Heart left ventricle (tissue), 16 donors: ENCODE measurements around the gene ARHGAP1. TPM values are rescaled to one million over a fixed set of nuclear protein-coding genes. Genes with fewer than 3 reads are reported as not detected.

ENCODE experiments used
- ATAC-seq, 4 donors: fragments of 200-7000 bp; cut with Tn5 transposase; one replicate each; pipeline ENCODE4 v1.9.1; 2020 to 2022; ENCODE audit warnings: moderate library complexity in 4 of 4, mild to moderate bottlenecking in 3 of 4, moderate number of reproducible peaks in 1 of 4
- DNase-seq, 5 donors: peaks; one replicate each; pipeline ENCODE4 v3.0.0-alpha.2; 2020
- H3K27ac ChIP-seq, 12 donors: fragments of 200-600 bp; sonication (generic) in 4 of 12; one replicate each; pipeline versions ENCODE4 v1.5.0 to v1.8.0; 2016 to 2022; ENCODE audit warnings: mild to moderate bottlenecking in 2 of 12
- H3K27me3 ChIP-seq, 9 donors: fragments of 200-600 bp; sonication (generic) in 2 of 9; one replicate each; pipeline versions ENCODE4 v1.5.1 to v1.8.0; 2016 to 2022; ENCODE audit warnings: mild to moderate bottlenecking in 3 of 9
- H3K36me3 ChIP-seq, 9 donors: fragments of 200-600 bp; sonication (generic) in 2 of 9; one replicate each; pipeline versions ENCODE4 v1.5.0 to v1.8.0; 2018 to 2022; ENCODE audit warnings: mild to moderate bottlenecking in 2 of 9
- H3K4me1 ChIP-seq, 12 donors: fragments of 200-600 bp; sonication (generic) in 4 of 12; one replicate each; pipeline versions ENCODE4 v1.5.0 to v1.8.0; 2016 to 2022; ENCODE audit warnings: mild to moderate bottlenecking in 3 of 12
- H3K4me3 ChIP-seq, 12 donors: fragments of 200-600 bp; sonication (generic) in 4 of 12; one replicate each; pipeline versions ENCODE4 v1.5.0 to v1.8.0; 2017 to 2022; ENCODE audit warnings: mild to moderate bottlenecking in 9 of 12, moderate library complexity in 4 of 12
- H3K9me3 ChIP-seq, 12 donors: fragments of 200-600 bp; sonication (generic) in 4 of 12; one replicate each; pipeline versions ENCODE4 v1.5.0 to v1.8.0; 2016 to 2022; ENCODE audit warnings: mild to moderate bottlenecking in 1 of 12
- POLR2A ChIP-seq, 2 donors: fragments of 450-650 bp; IDR thresholded peaks; one replicate each; pipeline ENCODE4 v1.6.1; 2017; ENCODE audit warnings: antibody characterized with exemption in 2 of 2, mild to moderate bottlenecking in 2 of 2, moderate library complexity in 2 of 2
- WGBS, 4 donors: extraction: QIAGEN DNeasy Blood & Tissue Kit in 2 of 4; methylation state at CpG; one replicate each; pipeline versions ENCODE4 v1.1.5 to v1.1.7; 2013 to 2018; 5-methylcytosine and 5-hydroxymethylcytosine counted together
- intact Hi-C, 10 donors: fragments of 100-400 bp; cut with DNase I; formaldehyde crosslinking; loops; one replicate each; pipeline versions ENCODE4 v1.11.1 to v1.14.2; 2022
- polyA plus RNA-seq, 2 donors: library from polyadenylated mRNA; stranded (reverse); fragments of 200-250 nt; gene quantifications; one replicate each; pipeline ENCODE4 v1.2.3, GENCODE V29; 2013
- total RNA-seq, 9 donors: library from RNA; depleted of rRNA in 2 of 9; stranded (reverse); fragments of >200 nt in 2 of 9; fragmentation: NEBNext Ultra II Directional in 3 of 9; extraction: Animal tissue kit (Norgen Biotek cat#: 25700) in 3 of 9; gene quantifications; one replicate each; pipeline versions ENCODE4 v1.1.0 to v1.2.4, GENCODE V29; 2016 to 2023
- TF ChIP-seq, protein P1 (sequence below), 12 donors: fragments of 200-600 bp; sonication (generic) in 4 of 12; IDR thresholded peaks; one replicate each; pipeline versions ENCODE4 v1.5.0 to v1.8.0; 2018 to 2022; ENCODE audit warnings: antibody characterized with exemption in 12 of 12, mild to moderate bottlenecking in 5 of 12
- donor health status: ischemic (EF 13 %, LVEDD 7.1; RV severe dilation, severe dysfunction).
- donor health status: healthy with polysubstance abuse.
- donor health status: DM: no; HTN: yes; CAD: no.
- donor health status: DM: no; HTN: no; CAD: no.
- donor health status: ischemic (EF 25% LVEDD 6.9; RV normal size, moderate dysfunction).
- donor health status: ischemic (EF 25% LVEDD 5.7; RV mildly dilated, moderate dysfunction).
- donor health status: healthy.
- donor health status: DM: yes; HTN: yes; CAD: no.
- donor health status: ischemic (EF 35%, LVEDD 5.7; RV mildly dilated, moderate dysfunction).
- donor health status: nonischemic (EF 11% LVEDD 7.7; RV severe dilation, severe dysfunction).
- donor health status: DM: yes; HTN: yes; CAD: no.
- donor health status: PGD.
- donor health status: ischemic (EF 29% LVEDD 5.4; RV normal size, mild dysfunction).
- donor health status: nonischemic (EF 23%, LVEDD 6.1; RV moderate dilation, normal function).

The ARHGAP1 gene
- total and polyA plus RNA-seq, 11 donors, result 38.8 to 309 (median 75.3) TPM

GRCh38 chr11:46630237-46630636 is 70.2 kb downstream of the ARHGAP1 start:
- Histone ChIP-seq H3K4me1 (peaks cover 0 to 5% (median 0%) of the 10 kb centered on the region in 12 donors), H3K9me3 (no peaks in the 10 kb centered on the region), H3K27me3 (no peaks in the 10 kb centered on the region), H3K36me3 (peaks cover 0 to 86% (median 63%) of the 10 kb centered on the region in 9 donors), H3K27ac (no peak overlapping the region), H3K4me3 (no peak overlapping the region)
- intact Hi-C loops, result no loop called here
- WGBS, 4 donors, result 96 to 100% (median 100%) methylated on average over 1 of the region's 1 CpG
- TF ChIP-seq, protein P1, sequence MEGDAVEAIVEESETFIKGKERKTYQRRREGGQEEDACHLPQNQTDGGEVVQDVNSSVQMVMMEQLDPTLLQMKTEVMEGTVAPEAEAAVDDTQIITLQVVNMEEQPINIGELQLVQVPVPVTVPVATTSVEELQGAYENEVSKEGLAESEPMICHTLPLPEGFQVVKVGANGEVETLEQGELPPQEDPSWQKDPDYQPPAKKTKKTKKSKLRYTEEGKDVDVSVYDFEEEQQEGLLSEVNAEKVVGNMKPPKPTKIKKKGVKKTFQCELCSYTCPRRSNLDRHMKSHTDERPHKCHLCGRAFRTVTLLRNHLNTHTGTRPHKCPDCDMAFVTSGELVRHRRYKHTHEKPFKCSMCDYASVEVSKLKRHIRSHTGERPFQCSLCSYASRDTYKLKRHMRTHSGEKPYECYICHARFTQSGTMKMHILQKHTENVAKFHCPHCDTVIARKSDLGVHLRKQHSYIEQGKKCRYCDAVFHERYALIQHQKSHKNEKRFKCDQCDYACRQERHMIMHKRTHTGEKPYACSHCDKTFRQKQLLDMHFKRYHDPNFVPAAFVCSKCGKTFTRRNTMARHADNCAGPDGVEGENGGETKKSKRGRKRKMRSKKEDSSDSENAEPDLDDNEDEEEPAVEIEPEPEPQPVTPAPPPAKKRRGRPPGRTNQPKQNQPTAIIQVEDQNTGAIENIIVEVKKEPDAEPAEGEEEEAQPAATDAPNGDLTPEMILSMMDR (IDR thresholded peaks at IDR 0.05), result no peak
- no peak for TF ChIP-seq POLR2A (IDR thresholded peaks at IDR 0.05)
- DNase-seq (no peak), ATAC-seq (no peak)

DNA sequence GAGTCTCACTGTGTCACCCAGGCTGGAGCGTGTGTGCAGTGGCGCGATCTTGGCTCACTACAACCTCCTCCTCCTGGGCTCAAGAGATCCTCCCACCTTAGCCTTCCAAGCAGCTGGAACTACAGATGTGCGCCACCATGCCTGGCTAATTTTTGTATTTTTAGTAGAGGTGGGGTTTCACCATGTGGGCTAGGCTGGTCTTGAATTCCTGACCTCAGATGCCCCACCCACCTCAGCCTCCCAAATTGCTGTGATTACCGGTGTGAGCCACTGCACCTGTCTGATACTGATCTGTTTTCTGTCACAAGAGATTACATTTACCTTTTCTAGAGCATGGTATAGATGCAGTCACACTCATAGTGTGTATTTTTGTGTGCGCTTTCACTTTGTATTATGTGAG is 71.5 kb downstream of the ARHGAP1 start:
- Histone ChIP-seq H3K27me3 (no peaks in the 10 kb centered on the region), H3K4me1 (peaks cover 0 to 5% (median 0%) of the 10 kb centered on the region in 12 donors), H3K9me3 (no peaks in the 10 kb centered on the region), H3K36me3 (peaks cover 0 to 87% (median 76%) of the 10 kb centered on the region in 9 donors), H3K4me3 (no peak overlapping the region), H3K27ac (no peak overlapping the region)
- DNase-seq (no peak), ATAC-seq (peak in 1 of 4 donors; percentile 24)
- 80 to 89% (median 83%) methylated on average over 6 of the region's 6 CpGs for WGBS, 4 donors
- intact Hi-C loops, result no loop called here
- TF ChIP-seq, protein P1 (IDR thresholded peaks at IDR 0.05), result no peak
- no peak for TF ChIP-seq POLR2A (IDR thresholded peaks at IDR 0.05)

Other genes starting within 250 kb of the ARHGAP1 start
- gene AMBRA1, start 106.6 kb downstream of the ARHGAP1 start, total RNA-seq, result 10 to 100 TPM; 13.3 to 23.5 (median 16.7) TPM
- gene AMBRA1, start 106.6 kb downstream of the ARHGAP1 start, polyA plus RNA-seq, result 10 to 100 TPM in 1 of 2 donors, 1 to 10 TPM in 1; 5.6 to 11.0 TPM
- gene HARBI1, start 83.4 kb downstream of the ARHGAP1 start, total RNA-seq, result 1 to 10 TPM; 2.5 to 4.5 (median 3.5) TPM
- gene HARBI1, start 83.4 kb downstream of the ARHGAP1 start, polyA plus RNA-seq, result 1 to 10 TPM; 2.1 to 3.8 TPM
- gene ATG13, start 83.1 kb downstream of the ARHGAP1 start, total RNA-seq, result 10 to 100 TPM; 38.8 to 74.8 (median 48.7) TPM
- gene ATG13, start 83.1 kb downstream of the ARHGAP1 start, polyA plus RNA-seq, result 10 to 100 TPM; 26.7 to 50.7 TPM
- 1 to 10 TPM; 5.3 to 10.0 (median 7.1) TPM for gene ZNF408, start 412 bp upstream of the ARHGAP1 start, total RNA-seq
- gene ZNF408, start 412 bp upstream of the ARHGAP1 start, polyA plus RNA-seq, result 1 to 10 TPM; 5.6 to 8.5 TPM
- gene F2, start 18.6 kb upstream of the ARHGAP1 start, total RNA-seq, result under 1 TPM in 2 of 9 donors, not detected in 7; 0.17 to 0.18 TPM
- under 1 TPM in 1 of 2 donors, not detected in 1; 0.08 TPM for gene F2, start 18.6 kb upstream of the ARHGAP1 start, polyA plus RNA-seq
- 100 to 1,000 TPM in 1 of 9 donors, 10 to 100 TPM in 8; 41.7 to 108 (median 76.0) TPM for gene CKAP5, start 145.7 kb upstream of the ARHGAP1 start, total RNA-seq
- gene CKAP5, start 145.7 kb upstream of the ARHGAP1 start, polyA plus RNA-seq, result 10 to 100 TPM; 12.3 to 27.4 TPM
- 10 to 100 TPM; 14.9 to 29.1 (median 20.0) TPM for gene LRP4, start 217.9 kb upstream of the ARHGAP1 start, total RNA-seq
- gene LRP4, start 217.9 kb upstream of the ARHGAP1 start, polyA plus RNA-seq, result 10 to 100 TPM in 1 of 2 donors, 1 to 10 TPM in 1; 9.1 to 16.3 TPM
- 10 to 100 TPM; 12.7 to 19.4 (median 14.7) TPM for gene CSTPP1, start 236.1 kb upstream of the ARHGAP1 start, total RNA-seq
- gene CSTPP1, start 236.1 kb upstream of the ARHGAP1 start, polyA plus RNA-seq, result 10 to 100 TPM in 1 of 2 donors, 1 to 10 TPM in 1; 9.9 to 33.4 TPM